NCI-H1694 (cell line): ENCODE measurements around the gene HIVEP3.
"Not testable (repeated sequence)": the region's sequence is repeated elsewhere in the genome, so short reads cannot be mapped to it uniquely, and the experiment has no call there.

Experiments used
- DNase-seq: peaks from one replicate; lab custom pipeline; 2025; lab: John Stamatoyannopoulos, UW

The HIVEP3 gene

GRCh38 chr1:41918450-41919043 is at the start of gene HIVEP3:
Gene HIVEP3, minus strand, starts transcription at chr1:41918922.
- peak; percentile 44 for DNase-seq

- DNase-seq: no peak
These were observed 45.7 kb upstream of the HIVEP3 start for GRCh38 chr1:41964400-41964799.

- DNase-seq: no peak
These were observed 44.9 kb upstream of the HIVEP3 start for GRCh38 chr1:41963636-41964035.

GRCh38 chr1:41958015-41958673 is 39.4 kb upstream of the HIVEP3 start:
- DNase-seq: no peak

GRCh38 chr1:41957568-41957967 is 38.8 kb upstream of the HIVEP3 start:
- no peak for DNase-seq

GRCh38 chr1:41955461-41956159 is 36.9 kb upstream of the HIVEP3 start:
- no peak for DNase-seq

GRCh38 chr1:41954533-41954944 is 35.8 kb upstream of the HIVEP3 start:
- no peak for DNase-seq

- DNase-seq: no peak
These were observed 34.6 kb upstream of the HIVEP3 start for GRCh38 chr1:41953291-41953690.

GRCh38 chr1:41952208-41952607 is 33.5 kb upstream of the HIVEP3 start:
- DNase-seq: no peak

GRCh38 chr1:41951492-41951891 is 32.8 kb upstream of the HIVEP3 start:
- not testable (repeated sequence) for DNase-seq

- DNase-seq: no peak
These were observed 32.1 kb upstream of the HIVEP3 start for GRCh38 chr1:41950820-41951219.

- not testable (repeated sequence) for DNase-seq
These were observed 27.2 kb upstream of the HIVEP3 start for GRCh38 chr1:41945946-41946345.

GRCh38 chr1:41943717-41944116 is 25.0 kb upstream of the HIVEP3 start:
- DNase-seq: no peak

- no peak for DNase-seq
These were observed 23.6 kb upstream of the HIVEP3 start for GRCh38 chr1:41942278-41942677.

GRCh38 chr1:41941381-41941780 is 22.7 kb upstream of the HIVEP3 start:
- DNase-seq: no peak

- no peak for DNase-seq
These were observed 20.5 kb upstream of the HIVEP3 start for GRCh38 chr1:41939194-41939593.

GRCh38 chr1:41936107-41936506 is 17.4 kb upstream of the HIVEP3 start:
- no peak for DNase-seq

- DNase-seq: no peak
These were observed 16.5 kb upstream of the HIVEP3 start for GRCh38 chr1:41935226-41935625.

- no peak for DNase-seq
These were observed 14.4 kb upstream of the HIVEP3 start for GRCh38 chr1:41933106-41933505.

GRCh38 chr1:41931578-41931977 is 12.9 kb upstream of the HIVEP3 start:
- no peak for DNase-seq

GRCh38 chr1:41927118-41927517 is 8.4 kb upstream of the HIVEP3 start:
- no peak for DNase-seq

- DNase-seq: no peak
These were observed 7.0 kb upstream of the HIVEP3 start for GRCh38 chr1:41925712-41926111.

GRCh38 chr1:41924911-41925310 is 6.2 kb upstream of the HIVEP3 start:
- no peak for DNase-seq
